ENCODE results near the gene GRB10.

The GRB10 gene

DNA sequence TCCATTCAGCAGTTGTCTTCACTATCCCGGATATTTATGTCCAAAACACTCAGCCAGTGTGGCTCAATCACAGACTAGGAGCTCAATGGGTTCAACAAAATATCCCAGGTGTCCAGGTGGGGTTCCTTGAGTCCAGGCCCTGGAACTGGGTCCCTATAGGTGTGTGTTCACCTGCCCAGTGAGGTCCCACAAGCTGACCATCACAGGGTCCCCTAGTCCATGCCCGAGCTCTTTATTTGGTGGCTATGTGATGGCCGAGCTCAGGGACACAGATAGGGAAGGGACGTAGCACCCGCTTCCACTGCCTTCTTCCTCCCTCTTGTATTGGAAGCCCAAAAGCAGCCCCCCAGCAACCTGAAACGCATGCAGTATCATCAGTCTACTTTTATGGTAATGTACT lies 138.6 kb downstream of the GRB10 start:
- ATAC-seq: no peak
- TF ChIP-seq ZFP30 (CRISPR knock-in tag; IDR thresholded peaks at IDR 0.05) (no peak), ESRRG (CRISPR knock-in tag; IDR thresholded peaks at IDR 0.05) (no peak), ISL1 (CRISPR knock-in tag; IDR thresholded peaks at IDR 0.05) (no peak), CSDC2 (CRISPR knock-in tag; IDR thresholded peaks at IDR 0.05) (no peak), ZFP3 (CRISPR knock-in tag; IDR thresholded peaks at IDR 0.05) (no peak), GLIS3 (CRISPR knock-in tag; IDR thresholded peaks at IDR 0.05) (no peak), SNAI2 (CRISPR knock-in tag; IDR thresholded peaks at IDR 0.05) (no peak), ZC3H10 (CRISPR knock-in tag; IDR thresholded peaks at IDR 0.05) (no peak), TCF4 (CRISPR knock-in tag; IDR thresholded peaks at IDR 0.05; ENCODE audit: borderline replicate concordance) (no peak), ZNF8 (CRISPR knock-in tag; IDR thresholded peaks at IDR 0.05) (no peak), RARB (CRISPR knock-in tag; IDR thresholded peaks at IDR 0.05) (no peak)
- TF ChIP-seq, protein P1, sequence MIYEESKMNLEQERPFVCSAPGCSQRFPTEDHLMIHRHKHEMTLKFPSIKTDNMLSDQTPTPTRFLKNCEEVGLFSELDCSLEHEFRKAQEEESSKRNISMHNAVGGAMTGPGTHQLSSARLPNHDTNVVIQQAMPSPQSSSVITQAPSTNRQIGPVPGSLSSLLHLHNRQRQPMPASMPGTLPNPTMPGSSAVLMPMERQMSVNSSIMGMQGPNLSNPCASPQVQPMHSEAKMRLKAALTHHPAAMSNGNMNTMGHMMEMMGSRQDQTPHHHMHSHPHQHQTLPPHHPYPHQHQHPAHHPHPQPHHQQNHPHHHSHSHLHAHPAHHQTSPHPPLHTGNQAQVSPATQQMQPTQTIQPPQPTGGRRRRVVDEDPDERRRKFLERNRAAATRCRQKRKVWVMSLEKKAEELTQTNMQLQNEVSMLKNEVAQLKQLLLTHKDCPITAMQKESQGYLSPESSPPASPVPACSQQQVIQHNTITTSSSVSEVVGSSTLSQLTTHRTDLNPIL (CRISPR knock-in tag; IDR thresholded peaks at IDR 0.05; ENCODE audit: low read depth): no peak
- TF ChIP-seq, protein P2, sequence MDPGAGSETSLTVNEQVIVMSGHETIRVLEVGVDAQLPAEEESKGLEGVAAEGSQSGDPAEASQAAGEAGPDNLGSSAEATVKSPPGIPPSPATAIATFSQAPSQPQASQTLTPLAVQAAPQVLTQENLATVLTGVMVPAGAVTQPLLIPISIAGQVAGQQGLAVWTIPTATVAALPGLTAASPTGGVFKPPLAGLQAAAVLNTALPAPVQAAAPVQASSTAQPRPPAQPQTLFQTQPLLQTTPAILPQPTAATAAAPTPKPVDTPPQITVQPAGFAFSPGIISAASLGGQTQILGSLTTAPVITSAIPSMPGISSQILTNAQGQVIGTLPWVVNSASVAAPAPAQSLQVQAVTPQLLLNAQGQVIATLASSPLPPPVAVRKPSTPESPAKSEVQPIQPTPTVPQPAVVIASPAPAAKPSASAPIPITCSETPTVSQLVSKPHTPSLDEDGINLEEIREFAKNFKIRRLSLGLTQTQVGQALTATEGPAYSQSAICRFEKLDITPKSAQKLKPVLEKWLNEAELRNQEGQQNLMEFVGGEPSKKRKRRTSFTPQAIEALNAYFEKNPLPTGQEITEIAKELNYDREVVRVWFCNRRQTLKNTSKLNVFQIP (CRISPR knock-in tag; IDR thresholded peaks at IDR 0.05; ENCODE audit: borderline replicate concordance, low read depth): no peak
- TF ChIP-seq, protein P3, sequence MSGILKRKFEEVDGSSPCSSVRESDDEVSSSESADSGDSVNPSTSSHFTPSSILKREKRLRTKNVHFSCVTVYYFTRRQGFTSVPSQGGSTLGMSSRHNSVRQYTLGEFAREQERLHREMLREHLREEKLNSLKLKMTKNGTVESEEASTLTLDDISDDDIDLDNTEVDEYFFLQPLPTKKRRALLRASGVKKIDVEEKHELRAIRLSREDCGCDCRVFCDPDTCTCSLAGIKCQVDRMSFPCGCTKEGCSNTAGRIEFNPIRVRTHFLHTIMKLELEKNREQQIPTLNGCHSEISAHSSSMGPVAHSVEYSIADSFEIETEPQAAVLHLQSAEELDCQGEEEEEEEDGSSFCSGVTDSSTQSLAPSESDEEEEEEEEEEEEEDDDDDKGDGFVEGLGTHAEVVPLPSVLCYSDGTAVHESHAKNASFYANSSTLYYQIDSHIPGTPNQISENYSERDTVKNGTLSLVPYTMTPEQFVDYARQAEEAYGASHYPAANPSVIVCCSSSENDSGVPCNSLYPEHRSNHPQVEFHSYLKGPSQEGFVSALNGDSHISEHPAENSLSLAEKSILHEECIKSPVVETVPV (CRISPR knock-in tag; IDR thresholded peaks at IDR 0.05): no peak

DNA sequence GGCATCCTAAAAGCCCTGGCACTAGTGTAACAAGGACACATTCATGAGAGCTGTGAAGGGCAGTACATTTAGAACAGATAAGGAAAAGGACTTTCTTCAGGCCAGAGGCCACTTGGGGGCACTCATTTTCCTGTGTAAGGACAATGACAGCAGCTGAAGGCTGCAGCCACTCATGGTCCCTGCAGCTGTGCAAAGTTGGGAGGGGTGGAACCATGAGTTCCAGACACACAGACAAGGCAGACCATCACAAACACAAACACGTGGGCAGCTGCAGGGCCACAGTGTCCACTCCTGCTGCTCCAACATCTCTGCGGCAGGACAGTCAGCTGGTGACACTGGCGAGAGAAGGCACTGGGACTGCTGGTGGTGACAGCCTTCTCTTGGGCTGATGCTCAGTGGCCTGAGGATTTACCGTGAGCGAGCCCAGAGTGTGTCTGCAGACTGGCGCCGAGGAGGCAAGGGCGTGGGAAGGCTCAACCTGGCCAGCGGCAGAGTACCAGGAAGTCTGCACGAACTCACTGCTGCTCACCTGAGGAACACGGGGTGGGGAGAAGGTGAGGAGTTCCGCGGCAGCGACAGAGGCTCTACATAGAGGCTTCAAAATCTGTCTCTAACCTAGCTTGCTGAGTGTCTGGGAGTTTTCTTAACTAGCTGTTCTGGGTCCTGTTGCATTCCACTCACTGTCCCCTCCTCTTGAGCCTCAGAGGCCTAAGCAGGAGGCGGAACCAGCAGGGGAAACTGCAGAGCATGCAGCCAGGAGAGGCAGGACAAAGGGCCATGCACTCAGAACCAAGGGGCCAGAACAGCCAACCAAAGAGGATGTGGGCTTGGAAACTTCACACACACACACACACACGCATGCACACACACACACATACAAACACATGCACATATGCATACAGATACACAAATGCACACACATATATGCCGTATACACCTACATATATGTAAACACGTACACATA lies 141.0 kb downstream of the GRB10 start:
- TF ChIP-seq ISL1 (CRISPR knock-in tag; IDR thresholded peaks at IDR 0.05): no peak
- no peak for TF ChIP-seq BACH2 (CRISPR knock-in tag; IDR thresholded peaks at IDR 0.05; ENCODE audit: borderline replicate concordance)
- no peak for TF ChIP-seq PPARA (CRISPR knock-in tag; IDR thresholded peaks at IDR 0.05; ENCODE audit: borderline replicate concordance)
- no peak for TF ChIP-seq SNAI2 (CRISPR knock-in tag; IDR thresholded peaks at IDR 0.05)
- no peak for TF ChIP-seq ZFP30 (CRISPR knock-in tag; IDR thresholded peaks at IDR 0.05)
- TF ChIP-seq, protein P4, sequence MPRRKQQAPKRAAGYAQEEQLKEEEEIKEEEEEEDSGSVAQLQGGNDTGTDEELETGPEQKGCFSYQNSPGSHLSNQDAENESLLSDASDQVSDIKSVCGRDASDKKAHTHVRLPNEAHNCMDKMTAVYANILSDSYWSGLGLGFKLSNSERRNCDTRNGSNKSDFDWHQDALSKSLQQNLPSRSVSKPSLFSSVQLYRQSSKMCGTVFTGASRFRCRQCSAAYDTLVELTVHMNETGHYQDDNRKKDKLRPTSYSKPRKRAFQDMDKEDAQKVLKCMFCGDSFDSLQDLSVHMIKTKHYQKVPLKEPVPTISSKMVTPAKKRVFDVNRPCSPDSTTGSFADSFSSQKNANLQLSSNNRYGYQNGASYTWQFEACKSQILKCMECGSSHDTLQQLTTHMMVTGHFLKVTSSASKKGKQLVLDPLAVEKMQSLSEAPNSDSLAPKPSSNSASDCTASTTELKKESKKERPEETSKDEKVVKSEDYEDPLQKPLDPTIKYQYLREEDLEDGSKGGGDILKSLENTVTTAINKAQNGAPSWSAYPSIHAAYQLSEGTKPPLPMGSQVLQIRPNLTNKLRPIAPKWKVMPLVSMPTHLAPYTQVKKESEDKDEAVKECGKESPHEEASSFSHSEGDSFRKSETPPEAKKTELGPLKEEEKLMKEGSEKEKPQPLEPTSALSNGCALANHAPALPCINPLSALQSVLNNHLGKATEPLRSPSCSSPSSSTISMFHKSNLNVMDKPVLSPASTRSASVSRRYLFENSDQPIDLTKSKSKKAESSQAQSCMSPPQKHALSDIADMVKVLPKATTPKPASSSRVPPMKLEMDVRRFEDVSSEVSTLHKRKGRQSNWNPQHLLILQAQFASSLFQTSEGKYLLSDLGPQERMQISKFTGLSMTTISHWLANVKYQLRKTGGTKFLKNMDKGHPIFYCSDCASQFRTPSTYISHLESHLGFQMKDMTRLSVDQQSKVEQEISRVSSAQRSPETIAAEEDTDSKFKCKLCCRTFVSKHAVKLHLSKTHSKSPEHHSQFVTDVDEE (CRISPR knock-in tag; IDR thresholded peaks at IDR 0.05): no peak
- TF ChIP-seq, protein P5, sequence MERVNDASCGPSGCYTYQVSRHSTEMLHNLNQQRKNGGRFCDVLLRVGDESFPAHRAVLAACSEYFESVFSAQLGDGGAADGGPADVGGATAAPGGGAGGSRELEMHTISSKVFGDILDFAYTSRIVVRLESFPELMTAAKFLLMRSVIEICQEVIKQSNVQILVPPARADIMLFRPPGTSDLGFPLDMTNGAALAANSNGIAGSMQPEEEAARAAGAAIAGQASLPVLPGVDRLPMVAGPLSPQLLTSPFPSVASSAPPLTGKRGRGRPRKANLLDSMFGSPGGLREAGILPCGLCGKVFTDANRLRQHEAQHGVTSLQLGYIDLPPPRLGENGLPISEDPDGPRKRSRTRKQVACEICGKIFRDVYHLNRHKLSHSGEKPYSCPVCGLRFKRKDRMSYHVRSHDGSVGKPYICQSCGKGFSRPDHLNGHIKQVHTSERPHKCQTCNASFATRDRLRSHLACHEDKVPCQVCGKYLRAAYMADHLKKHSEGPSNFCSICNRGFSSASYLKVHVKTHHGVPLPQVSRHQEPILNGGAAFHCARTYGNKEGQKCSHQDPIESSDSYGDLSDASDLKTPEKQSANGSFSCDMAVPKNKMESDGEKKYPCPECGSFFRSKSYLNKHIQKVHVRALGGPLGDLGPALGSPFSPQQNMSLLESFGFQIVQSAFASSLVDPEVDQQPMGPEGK (CRISPR knock-in tag; IDR thresholded peaks at IDR 0.05; ENCODE audit: borderline replicate concordance): no peak
- no peak for TF ChIP-seq ZNF565 (CRISPR knock-in tag; conservative IDR thresholded peaks at IDR 0.05; ENCODE audit: low read depth)
- TF ChIP-seq RARB (CRISPR knock-in tag; IDR thresholded peaks at IDR 0.05): no peak
- TF ChIP-seq GLIS3 (CRISPR knock-in tag; IDR thresholded peaks at IDR 0.05): no peak
- TF ChIP-seq TOX (CRISPR knock-in tag; IDR thresholded peaks at IDR 0.05; ENCODE audit: borderline replicate concordance): no peak
- ATAC-seq: no peak

DNA sequence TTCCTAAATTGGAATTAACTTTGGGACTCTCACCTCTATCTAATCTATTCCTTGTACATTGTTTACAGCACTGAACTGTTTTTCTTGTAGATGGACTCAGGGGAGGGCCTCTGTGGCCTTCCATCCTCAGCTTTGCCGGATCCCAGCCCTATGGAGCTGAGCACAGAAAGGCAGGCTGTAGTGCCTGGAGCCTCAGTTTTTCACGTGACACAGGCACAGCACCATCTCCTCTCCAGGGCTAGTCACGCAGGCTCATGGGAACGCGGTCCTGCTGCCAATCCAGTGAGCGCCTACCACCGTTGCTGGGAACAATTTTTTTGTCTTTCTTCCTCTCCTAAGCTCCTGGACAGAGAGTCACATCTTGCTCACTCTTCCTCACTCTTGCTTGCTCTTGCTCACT lies 141.9 kb downstream of the GRB10 start:
- no peak for ATAC-seq
- no peak for TF ChIP-seq ZFP3 (CRISPR knock-in tag; IDR thresholded peaks at IDR 0.05)
- TF ChIP-seq, protein P2 (CRISPR knock-in tag; IDR thresholded peaks at IDR 0.05; ENCODE audit: borderline replicate concordance, low read depth): no peak
- TF ChIP-seq ZNF8 (CRISPR knock-in tag; IDR thresholded peaks at IDR 0.05): no peak
- no peak for TF ChIP-seq BACH2 (CRISPR knock-in tag; IDR thresholded peaks at IDR 0.05; ENCODE audit: borderline replicate concordance)
- TF ChIP-seq ZC3H10 (CRISPR knock-in tag; IDR thresholded peaks at IDR 0.05): no peak
- TF ChIP-seq TCF4 (CRISPR knock-in tag; IDR thresholded peaks at IDR 0.05; ENCODE audit: borderline replicate concordance): no peak
- no peak for TF ChIP-seq ESRRG (CRISPR knock-in tag; IDR thresholded peaks at IDR 0.05)
- TF ChIP-seq, protein P3 (CRISPR knock-in tag; IDR thresholded peaks at IDR 0.05): no peak
- no peak for TF ChIP-seq GLIS3 (CRISPR knock-in tag; IDR thresholded peaks at IDR 0.05)
- no peak for TF ChIP-seq ZFP30 (CRISPR knock-in tag; IDR thresholded peaks at IDR 0.05)
- no peak for TF ChIP-seq ZNF565 (CRISPR knock-in tag; conservative IDR thresholded peaks at IDR 0.05; ENCODE audit: low read depth)
